ENCODE measurements around the gene ANO3. TPM values are rescaled to one million over a fixed set of nuclear protein-coding genes. Genes with fewer than 3 reads are reported as not detected.

The ANO3 gene
- total RNA-seq, 1 experiment from 2014 or later: not detected

GRCh38 chr11:26348776-26349175 lies 16.8 kb downstream of the ANO3 start:
- in situ Hi-C loops (cut with HindIII; ENCODE audit: low sequenced_read_pairs): no loop called here

GRCh38 chr11:26350002-26350401 lies 18.1 kb downstream of the ANO3 start:
- no peak for DNase-seq (ENCODE audit: low spot score)
- in situ Hi-C loops (cut with HindIII; ENCODE audit: low sequenced_read_pairs): no loop called here

More at GRCh38 chr11:26348776-26349175, 16.8 kb downstream of the ANO3 start:
- no peak for DNase-seq (ENCODE audit: low spot score)

GRCh38 chr11:26353010-26353409 lies 21.1 kb downstream of the ANO3 start:
- DNase-seq (ENCODE audit: low spot score): no peak
- in situ Hi-C loops (cut with HindIII; ENCODE audit: low sequenced_read_pairs): no loop called here

GRCh38 chr11:26359055-26359454 lies 27.1 kb downstream of the ANO3 start:
- no peak for DNase-seq (ENCODE audit: low spot score)
- in situ Hi-C loops (cut with HindIII; ENCODE audit: low sequenced_read_pairs): no loop called here

GRCh38 chr11:26365284-26365683 lies 33.4 kb downstream of the ANO3 start:
- DNase-seq (ENCODE audit: low spot score): no peak
- in situ Hi-C loops (cut with HindIII; ENCODE audit: low sequenced_read_pairs): no loop called here

GRCh38 chr11:26377619-26378018 lies 45.7 kb downstream of the ANO3 start:
- DNase-seq (ENCODE audit: low spot score): no peak
- in situ Hi-C loops (cut with HindIII; ENCODE audit: low sequenced_read_pairs): no loop called here

- DNase-seq (ENCODE audit: low spot score): no peak
- in situ Hi-C loops (cut with HindIII; ENCODE audit: low sequenced_read_pairs): no loop called here
Observed at GRCh38 chr11:26399336-26399735, 67.4 kb downstream of the ANO3 start.

- in situ Hi-C loops (cut with HindIII; ENCODE audit: low sequenced_read_pairs): no loop called here
- no peak for DNase-seq (ENCODE audit: low spot score)
Observed at GRCh38 chr11:26410706-26411366, 78.9 kb downstream of the ANO3 start.

- DNase-seq (ENCODE audit: low spot score): no peak
- in situ Hi-C loops (cut with HindIII; ENCODE audit: low sequenced_read_pairs): no loop called here
Observed at GRCh38 chr11:26412955-26413354, 81.0 kb downstream of the ANO3 start.

- in situ Hi-C loops (cut with HindIII; ENCODE audit: low sequenced_read_pairs): no loop called here
- DNase-seq (ENCODE audit: low spot score): no peak
Observed at GRCh38 chr11:26418386-26418912, 86.5 kb downstream of the ANO3 start.

- in situ Hi-C loops (cut with HindIII; ENCODE audit: low sequenced_read_pairs): no loop called here
- no peak for DNase-seq (ENCODE audit: low spot score)
Observed at GRCh38 chr11:26420331-26420730, 88.4 kb downstream of the ANO3 start.

- in situ Hi-C loops (cut with HindIII; ENCODE audit: low sequenced_read_pairs): no loop called here
- DNase-seq (ENCODE audit: low spot score): no peak
Observed at GRCh38 chr11:26424255-26424654, 92.3 kb downstream of the ANO3 start.

GRCh38 chr11:26439854-26440253 lies 107.9 kb downstream of the ANO3 start:
- in situ Hi-C loops (cut with HindIII; ENCODE audit: low sequenced_read_pairs): no loop called here
- no peak for DNase-seq (ENCODE audit: low spot score)

GRCh38 chr11:26442131-26442530 lies 110.2 kb downstream of the ANO3 start:
- in situ Hi-C loops (cut with HindIII; ENCODE audit: low sequenced_read_pairs): no loop called here
- DNase-seq (ENCODE audit: low spot score): no peak

- no peak for DNase-seq (ENCODE audit: low spot score)
- in situ Hi-C loops (cut with HindIII; ENCODE audit: low sequenced_read_pairs): no loop called here
Observed at GRCh38 chr11:26443617-26444016, 111.7 kb downstream of the ANO3 start.

GRCh38 chr11:26457636-26458035 lies 125.7 kb downstream of the ANO3 start:
- in situ Hi-C loops (cut with HindIII; ENCODE audit: low sequenced_read_pairs): no loop called here
- DNase-seq (ENCODE audit: low spot score): no peak

GRCh38 chr11:26465274-26465673 lies 133.3 kb downstream of the ANO3 start:
- no peak for DNase-seq (ENCODE audit: low spot score)
- in situ Hi-C loops (cut with HindIII; ENCODE audit: low sequenced_read_pairs): no loop called here

GRCh38 chr11:26467506-26467905 lies 135.6 kb downstream of the ANO3 start:
- in situ Hi-C loops (cut with HindIII; ENCODE audit: low sequenced_read_pairs): no loop called here
- DNase-seq (ENCODE audit: low spot score): no peak

- DNase-seq (ENCODE audit: low spot score): no peak
- in situ Hi-C loops (cut with HindIII; ENCODE audit: low sequenced_read_pairs): no loop called here
Observed at GRCh38 chr11:26470992-26471391, 139.1 kb downstream of the ANO3 start.

- in situ Hi-C loops (cut with HindIII; ENCODE audit: low sequenced_read_pairs): no loop called here
- no peak for DNase-seq (ENCODE audit: low spot score)
Observed at GRCh38 chr11:26473216-26474194, 141.6 kb downstream of the ANO3 start.

Data from G401 (cell line).